Islet of Langerhans (tissue), 1 donor: ENCODE measurements around the gene ZBTB1.
"Not testable (repeated sequence)": the region's sequence is repeated elsewhere in the genome, so short reads cannot be mapped to it uniquely, and the experiment has no call there.

Experiments
- FAIRE-seq: peaks from one replicate; lab custom pipeline; 2011; peaks lifted over from hg19 to GRCh38; lab: Jason Lieb, UNC

The ZBTB1 gene

GRCh38 chr14:64501411-64502171, 3.0 kb upstream of the ZBTB1 start:
- FAIRE-seq, result no peak

DNA sequence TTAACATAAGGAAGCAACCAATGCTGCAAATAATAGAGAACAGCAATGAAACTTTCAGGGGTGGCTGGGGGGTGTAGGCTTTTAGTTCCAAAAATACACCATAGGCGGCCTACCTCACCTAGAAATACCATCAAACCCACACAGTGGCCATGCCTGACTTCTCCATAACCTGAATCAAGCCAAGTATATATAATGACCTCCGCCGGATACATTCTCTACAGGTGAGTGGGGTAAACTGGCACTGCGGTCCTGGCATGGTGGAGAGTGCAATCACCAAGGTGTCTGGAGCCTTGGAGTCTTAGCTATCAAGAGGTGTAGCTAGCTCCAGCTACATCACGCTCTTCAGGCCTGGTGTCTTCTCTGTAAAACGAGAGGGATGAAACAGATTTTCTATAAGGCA, 2.1 kb upstream of the ZBTB1 start:
- no peak for FAIRE-seq

GRCh38 chr14:64502887-64503433, 1.6 kb upstream of the ZBTB1 start:
- no peak for FAIRE-seq

DNA sequence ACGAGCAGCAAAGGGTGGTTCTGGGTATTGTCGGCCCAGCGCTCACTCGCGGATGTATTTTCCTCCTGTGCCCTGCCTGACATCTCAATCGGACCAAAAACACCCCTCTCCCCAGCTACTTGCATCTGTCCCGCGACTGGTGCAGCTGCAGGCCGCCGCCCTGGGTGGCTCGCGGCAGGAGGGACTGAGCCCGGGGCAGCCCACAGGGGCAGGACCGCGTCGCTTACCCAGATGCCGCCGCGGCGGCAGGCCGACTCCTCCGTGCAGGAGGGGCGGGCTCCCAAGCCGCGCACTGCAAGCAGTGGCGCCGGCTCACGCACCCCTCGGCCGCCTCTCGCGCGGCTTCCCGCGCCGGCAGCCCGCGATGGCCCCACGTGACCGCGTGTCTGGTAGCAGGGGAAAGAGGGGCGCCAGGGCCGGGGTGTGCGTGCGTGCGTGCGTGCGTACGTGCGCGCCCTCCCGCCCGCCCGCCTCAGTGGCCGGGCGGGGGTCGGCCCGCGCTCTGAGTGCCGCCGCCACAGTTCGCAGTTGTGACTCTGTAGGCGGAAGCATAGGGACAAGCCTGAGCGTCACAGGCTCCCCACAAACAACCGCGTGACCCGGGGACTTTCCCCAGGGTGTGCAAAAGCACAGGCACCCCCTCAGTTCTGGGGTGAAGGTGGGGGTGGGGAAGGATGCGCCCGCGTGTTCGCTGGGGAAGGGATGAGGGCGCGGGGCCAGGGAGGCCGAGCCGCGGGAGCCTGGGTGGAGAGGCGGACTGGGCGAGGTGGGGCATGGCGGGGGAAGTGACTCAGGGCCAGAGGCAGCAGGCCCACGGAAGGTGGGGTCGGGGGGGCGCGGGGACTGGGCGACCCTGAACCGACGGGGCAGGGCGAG, 898 bp upstream of the ZBTB1 start, which contains the start of gene ZBTB25:
Gene ZBTB25, minus strand, starts transcription at position 405 of the 876 bp plus-strand sequence. CDS start 13,305 bp downstream, outside the sequence.
- FAIRE-seq, result no peak

DNA sequence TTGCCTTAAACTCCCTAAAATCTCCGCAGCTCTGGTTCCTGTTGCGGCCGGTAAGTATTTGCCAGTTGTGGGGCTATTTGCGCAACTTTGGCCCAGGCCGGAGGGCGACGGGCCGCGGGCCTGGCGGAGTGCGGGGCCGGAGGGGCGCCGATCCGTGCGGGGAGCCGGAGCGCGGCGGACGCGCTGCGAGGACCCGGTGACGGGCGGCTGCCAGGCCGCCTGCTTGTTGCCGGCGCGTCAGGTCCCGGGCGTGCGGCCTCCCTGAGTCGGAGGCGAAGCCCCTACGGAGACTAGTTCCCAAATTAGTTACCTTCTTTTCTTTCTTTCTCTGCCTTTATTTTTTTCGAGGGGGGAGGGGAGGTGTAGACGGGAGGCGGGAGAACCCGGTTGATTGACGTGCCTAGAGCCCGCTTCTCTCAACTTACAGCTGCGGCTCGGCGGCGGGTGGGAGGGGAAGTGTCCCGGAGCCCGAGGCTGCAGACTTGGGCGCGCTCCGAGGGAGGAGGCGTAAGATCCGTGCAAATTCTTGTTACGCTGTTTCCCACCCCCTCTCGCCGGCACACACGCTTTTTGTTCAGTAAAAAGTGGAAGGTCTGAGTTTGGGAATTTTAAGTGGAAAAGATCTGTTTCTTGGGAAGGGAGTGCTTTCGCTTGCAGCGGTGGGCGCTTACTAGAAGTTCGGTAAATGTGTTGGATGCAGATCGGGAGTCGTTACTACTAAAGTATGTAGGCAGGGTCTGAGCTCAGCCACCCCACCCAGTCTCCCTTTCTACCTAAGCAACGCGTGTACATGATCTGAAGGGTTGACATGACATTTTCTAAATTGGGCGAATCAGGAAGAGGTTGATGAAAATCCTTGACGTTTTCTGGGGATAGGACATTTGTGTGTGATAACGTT, 576 bp downstream of the ZBTB1 start:
- no peak for FAIRE-seq

DNA sequence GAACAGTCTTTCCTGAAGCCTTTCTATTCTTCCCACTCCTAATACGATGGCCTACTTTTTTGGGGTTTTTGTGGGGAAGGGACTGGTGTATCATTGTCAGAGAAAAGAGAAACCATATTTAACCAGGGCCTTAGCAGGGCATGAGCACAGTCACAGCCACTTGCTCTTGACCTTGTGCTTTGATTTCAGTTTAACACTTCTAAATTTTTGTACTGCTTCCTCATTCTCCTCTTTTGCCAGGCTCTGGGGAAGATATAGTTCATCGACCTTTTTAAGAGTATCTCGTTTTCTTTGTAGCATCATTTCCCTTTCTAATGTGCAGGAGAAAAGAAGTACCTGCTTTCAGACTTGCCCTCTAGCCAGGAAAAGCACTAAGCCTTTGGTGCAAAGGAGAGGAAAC, 2.2 kb downstream of the ZBTB1 start:
- FAIRE-seq, result no peak

GRCh38 chr14:64507376-64508156, 3.0 kb downstream of the ZBTB1 start:
- FAIRE-seq, result no peak

DNA sequence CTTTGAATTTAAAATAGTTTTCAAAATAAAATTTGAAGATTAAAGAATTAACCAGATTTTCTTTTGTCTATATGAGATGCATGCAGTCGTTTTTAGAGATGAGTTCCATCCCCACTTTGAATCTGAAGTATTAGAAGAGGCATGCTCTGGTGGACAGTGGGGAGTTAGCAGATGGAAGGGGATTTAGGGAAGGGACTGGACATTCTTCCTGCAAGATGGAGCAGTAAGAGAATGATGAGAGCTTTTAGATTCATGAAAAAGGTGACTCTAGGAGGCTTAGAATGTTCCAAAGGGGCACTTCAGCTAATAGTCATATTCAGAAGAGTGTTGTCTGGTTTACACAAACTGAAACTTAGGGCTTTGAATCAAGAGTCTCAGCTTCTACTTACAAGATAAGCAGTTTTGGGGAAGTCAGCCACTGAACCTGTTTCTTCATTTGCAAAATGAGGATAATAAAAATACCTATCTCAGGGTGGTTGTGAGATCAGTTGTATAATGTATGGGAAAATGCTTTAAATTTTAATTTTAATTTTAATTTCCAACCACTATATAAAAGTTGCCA, 3.7 kb downstream of the ZBTB1 start:
- FAIRE-seq, result no peak

- no peak for FAIRE-seq
Observed at GRCh38 chr14:64509036-64509435, 4.5 kb downstream of the ZBTB1 start.

DNA sequence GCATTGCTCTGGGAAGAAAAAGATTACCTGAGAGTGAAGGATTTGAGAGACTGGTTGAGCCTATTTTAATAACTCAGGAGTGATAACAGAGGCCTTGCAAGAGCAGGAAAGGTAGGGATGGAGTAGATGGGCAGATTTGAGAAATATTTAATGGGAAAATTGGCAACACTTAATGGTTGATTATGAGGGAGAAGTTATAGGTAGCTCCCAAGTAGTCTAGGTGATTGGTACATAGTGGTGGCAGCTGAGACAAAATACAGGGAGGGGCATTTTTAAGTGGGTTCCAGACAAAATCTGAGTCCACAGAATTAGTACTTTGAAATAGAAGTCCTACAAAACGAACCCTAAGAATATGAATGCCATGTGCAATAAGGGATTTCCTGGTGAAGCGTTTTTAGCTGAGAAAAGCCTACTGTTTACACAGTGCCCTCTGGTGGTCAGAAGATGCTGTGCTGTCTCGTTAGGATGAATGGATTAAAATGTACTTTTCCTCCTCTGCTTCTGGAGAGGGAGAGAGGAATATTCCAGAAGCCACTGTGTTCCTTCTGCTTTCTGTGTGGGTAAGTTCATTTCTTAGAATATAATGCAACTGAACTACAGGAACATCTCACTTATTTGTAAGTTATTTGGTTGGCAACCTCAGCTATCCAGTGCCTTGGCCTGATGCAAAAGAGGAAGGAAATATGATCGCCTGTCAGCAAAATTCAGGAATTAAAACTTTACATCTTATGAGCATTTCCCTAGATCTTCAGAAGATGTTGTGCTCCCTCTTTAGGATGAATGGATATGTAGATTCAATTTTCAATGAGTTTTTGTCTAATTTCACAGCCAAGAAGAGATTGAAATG, 6.5 kb downstream of the ZBTB1 start:
- peak; percentile 90 for FAIRE-seq

GRCh38 chr14:64513271-64513670, 8.7 kb downstream of the ZBTB1 start:
- FAIRE-seq, result no peak

DNA sequence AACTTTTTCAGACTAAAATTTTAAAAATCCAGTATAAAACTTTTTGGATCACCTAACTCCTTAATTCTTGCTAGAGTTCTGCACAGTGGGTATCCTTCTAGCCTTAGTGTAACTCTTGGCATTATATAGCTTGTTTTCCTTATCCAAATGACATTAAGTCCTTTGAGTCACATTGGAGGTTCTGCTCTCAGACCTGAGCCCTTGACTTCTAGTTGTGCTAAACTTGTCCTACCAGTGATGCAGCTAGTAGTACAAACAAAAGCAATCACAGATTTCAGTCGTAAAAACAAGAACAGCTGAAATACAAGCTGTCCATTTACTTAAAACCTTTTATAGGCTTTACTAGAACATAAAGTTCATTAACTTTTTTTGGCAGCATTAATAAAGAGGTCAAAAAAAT, 10.5 kb downstream of the ZBTB1 start:
- FAIRE-seq, result no peak

DNA sequence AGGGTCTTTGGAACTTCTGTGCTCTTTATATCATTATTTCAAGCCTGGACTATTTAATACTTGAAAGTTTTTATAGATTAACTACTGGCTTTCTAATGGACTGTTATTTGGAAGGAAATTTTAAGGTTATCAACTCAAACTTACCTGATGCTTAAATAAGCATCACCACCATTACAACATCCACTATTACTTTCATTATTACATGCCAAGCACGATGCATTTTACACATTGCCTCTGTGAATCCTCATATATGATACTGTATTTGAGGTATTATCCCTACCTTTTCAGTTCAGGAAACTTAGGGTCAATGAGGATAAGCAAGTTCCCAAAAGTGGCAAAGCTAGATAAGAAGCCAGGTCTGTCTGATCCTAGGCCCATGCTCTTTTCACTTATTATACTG, 12.4 kb downstream of the ZBTB1 start:
- no peak for FAIRE-seq

DNA sequence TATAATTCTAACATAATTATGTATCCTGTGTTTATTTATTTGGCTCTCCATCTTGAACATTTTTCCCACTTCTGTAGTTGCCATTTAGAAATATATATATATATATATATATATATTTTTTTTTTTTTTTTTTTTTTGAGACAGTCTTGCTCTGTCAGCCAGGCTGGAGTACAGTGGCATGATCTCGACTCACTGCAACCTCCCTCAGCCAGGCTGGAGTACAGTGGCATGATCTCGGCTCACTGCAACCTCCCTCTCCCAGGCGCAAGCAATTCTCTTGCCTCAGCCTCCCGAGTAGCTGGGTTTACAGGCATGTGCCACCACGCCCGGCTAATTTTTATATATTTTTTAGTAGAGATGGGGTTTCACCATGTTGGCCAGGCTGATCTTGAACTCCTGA, 13.1 kb downstream of the ZBTB1 start:
- FAIRE-seq, result not testable (repeated sequence)

- no peak for FAIRE-seq
Observed at GRCh38 chr14:64518229-64518628, 13.7 kb downstream of the ZBTB1 start.

DNA sequence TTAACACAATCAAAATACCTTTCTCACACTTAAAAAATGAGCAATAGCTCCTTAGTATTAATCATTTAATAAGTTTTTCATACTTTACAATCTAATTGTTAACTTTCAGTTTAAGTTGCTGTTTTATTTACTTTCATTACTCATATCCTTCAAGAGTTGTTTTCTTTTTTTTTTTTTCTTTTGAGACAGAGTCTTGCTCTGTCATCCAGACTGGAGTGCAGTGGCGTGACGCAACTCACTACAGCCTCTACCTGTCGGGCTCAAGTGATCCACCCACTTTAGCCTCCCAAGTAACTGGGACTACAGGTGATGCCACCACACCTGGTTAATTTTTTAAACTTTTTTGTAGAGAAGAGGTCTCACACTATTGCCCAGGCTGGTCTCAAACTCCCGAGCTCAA, 16.1 kb downstream of the ZBTB1 start:
- FAIRE-seq, result no peak

GRCh38 chr14:64522591-64523355, 18.2 kb downstream of the ZBTB1 start:
- FAIRE-seq, result no peak

- no peak for FAIRE-seq
Observed at GRCh38 chr14:64525354-64525753, 20.8 kb downstream of the ZBTB1 start.

- no peak for FAIRE-seq
Observed at GRCh38 chr14:64531567-64531966, 27.0 kb downstream of the ZBTB1 start.
